HL-60/S4 treated with retinoic acid at 250 ng/mL for 4 days and 3 days (cell line): ENCODE measurements around the gene PTPRK.

ENCODE experiments used
- in situ Hi-C: fragments of 300-500 bp; cut with MboI; formaldehyde crosslinking; loops from 2 replicates; pipeline ENCODE4 v1.7.0; 2022; ENCODE audit warnings: low sequenced_read_pairs

The PTPRK gene

GRCh38 chr6:128252341-128253176 is 267.8 kb downstream of the PTPRK start:
- in situ Hi-C loops = no loop called here

DNA sequence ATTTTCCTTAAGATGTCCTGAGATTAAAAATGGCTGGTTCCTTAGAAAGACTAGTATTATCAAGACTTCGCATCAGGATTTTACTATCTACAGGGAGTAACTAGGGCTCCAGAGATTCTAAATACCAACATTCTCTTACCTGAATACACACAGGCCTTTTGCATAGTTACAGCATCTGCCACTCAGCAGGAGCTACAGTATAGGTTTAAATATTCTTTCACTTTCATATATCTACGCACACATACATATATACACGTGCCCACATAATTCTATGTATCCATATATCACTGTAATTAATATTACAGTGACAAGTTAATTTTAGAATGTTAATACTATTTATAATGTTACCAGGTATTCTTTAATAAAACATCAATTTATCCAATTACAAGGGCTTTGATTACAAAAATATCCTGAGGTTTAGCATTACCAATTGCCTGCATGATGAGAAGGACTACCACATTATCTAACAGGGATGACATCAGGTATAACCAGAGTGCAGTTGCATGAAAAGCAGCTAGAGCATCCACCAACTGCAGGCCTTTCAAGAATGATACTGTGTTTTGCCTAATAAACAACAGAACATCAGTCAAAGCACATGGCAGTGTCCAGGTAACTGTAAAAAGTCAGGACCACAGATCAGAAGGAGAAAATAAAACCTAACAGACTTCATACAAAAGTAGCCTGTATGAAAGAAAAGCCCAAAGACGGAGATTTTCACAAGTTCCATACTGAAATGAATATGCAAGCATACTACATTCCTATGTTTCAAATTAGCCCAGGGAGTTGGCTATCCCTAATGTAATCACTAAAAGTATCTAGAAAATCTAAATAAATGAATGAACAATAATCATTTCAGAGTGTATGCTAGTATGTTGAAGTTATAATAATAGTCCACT is 268.7 kb downstream of the PTPRK start:
- in situ Hi-C loops = no loop called here

- in situ Hi-C loops = no loop called here
Measured at GRCh38 chr6:128250370-128251070, 269.9 kb downstream of the PTPRK start.

- in situ Hi-C loops = no loop called here
Measured at GRCh38 chr6:128249429-128249828, 271.0 kb downstream of the PTPRK start.

- in situ Hi-C loops = no loop called here
Measured at GRCh38 chr6:128246472-128247260, 273.7 kb downstream of the PTPRK start.

GRCh38 chr6:128244751-128245405 is 275.5 kb downstream of the PTPRK start:
- in situ Hi-C loops = no loop called here

- in situ Hi-C loops = no loop called here
Measured at GRCh38 chr6:128242765-128243403, 277.5 kb downstream of the PTPRK start.

DNA sequence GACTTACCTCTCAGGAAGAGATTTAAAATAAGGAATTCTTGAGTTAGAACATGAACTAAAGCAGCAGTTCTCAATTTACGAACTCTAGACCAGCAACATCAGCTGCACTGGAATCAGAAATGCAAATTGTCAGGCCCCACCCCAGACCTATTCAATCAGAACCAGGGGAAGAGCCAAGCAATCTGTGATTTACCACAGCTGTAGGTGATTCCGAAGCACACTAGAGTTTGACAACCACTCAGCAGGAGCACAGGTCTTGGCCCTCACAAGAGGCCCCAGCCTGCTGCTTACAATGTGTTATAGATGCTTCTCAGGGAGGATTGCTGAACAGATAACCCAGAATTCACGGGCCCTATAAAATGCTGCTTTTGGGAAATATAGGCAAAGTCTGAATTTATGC is 279.2 kb downstream of the PTPRK start:
- in situ Hi-C loops = no loop called here

DNA sequence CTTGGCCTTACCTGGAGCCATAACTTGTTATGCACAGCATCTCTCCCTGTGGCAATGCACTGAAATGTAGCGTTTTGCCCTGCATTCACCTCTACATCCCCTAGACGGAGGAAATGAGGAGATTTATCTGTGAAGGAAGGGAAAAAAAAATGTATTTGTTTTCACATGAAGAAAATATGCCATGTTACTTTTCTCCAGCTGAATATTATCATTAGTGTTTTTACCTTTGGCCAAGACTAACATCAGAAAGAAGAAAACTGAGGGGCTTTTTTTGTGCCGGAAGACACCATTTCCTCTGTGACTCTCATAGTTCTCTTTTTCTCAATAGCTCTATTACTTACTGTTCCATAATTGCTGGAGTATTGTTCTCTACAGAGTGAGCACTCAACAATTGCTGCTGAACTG is 280.4 kb downstream of the PTPRK start:
- in situ Hi-C loops = no loop called here

DNA sequence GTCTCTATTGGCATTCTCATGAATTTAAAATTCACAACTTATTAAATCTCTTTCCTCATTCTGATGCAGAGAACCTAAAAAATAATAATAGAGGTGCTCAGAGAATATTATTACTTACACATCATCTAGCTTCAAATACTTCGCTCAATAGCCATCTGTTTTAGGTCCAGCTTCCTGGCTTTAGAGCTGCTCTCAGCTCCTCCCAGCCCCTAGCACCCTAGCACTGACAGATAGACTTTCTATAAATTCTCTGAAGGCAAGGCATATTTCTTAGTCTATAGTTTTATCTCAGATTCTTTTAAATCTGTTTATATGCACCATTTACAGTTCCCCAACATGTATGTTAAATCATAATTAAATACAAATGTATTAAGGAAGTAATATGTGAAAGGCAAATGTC is 281.3 kb downstream of the PTPRK start:
- in situ Hi-C loops = no loop called here

- in situ Hi-C loops = no loop called here
Measured at GRCh38 chr6:128238225-128238624, 282.2 kb downstream of the PTPRK start.

- in situ Hi-C loops = no loop called here
Measured at GRCh38 chr6:128235556-128235955, 284.8 kb downstream of the PTPRK start.

DNA sequence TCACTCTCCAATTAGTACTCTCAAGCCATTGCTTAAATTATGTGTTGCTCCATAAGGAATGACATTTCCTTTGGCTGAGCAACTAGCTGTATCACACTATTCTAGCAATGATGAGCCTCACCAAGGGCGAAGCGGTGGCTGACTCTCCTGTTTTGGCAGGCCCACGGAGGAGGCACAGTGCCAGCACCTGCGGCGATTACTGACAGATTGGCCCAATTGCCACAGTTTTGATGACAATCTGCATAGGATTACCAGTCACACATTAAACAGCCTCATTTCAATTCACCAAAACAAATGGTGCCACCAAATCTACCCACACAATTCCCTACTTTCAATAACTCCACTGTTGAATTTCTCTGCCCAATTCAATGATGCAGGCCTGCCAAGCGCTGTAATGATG is 286.9 kb downstream of the PTPRK start:
- in situ Hi-C loops = no loop called here

- in situ Hi-C loops = no loop called here
Measured at GRCh38 chr6:128230267-128230989, 290.0 kb downstream of the PTPRK start.

DNA sequence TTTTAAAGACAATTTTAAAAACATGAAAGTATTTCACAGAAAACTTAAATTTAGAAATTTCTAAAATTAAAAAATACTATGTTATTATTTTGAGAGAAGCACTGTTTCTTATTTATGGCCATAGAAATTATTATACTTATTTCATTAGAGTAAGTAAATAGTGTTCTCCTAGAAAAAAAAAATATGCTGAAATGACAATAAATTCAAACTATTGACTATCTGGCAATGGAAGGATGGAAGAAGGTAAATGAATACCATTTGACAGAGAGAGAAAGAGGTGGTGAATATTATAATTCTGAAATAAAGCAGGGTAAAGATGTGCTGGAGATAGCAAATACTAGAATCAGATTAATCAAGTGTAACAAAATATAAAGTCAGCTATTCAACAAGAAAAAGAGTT is 294.8 kb downstream of the PTPRK start:
- in situ Hi-C loops = no loop called here

DNA sequence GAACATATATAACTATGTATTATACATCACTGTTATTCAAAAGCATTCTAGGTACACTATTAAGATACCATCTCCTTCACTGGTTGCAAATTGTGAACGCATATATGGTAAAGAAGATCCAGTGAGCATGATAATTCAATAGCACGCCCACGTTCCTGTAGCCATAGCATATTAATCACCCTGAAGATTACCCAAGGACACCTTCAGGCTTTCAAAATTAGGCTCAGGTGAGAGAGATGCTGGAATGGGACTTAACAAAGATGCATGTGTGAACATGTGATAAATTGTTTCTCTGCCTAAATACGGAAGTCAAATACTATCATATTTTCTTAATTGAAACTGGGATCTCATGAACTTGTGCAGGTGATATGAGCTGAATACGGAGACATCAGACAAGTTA is 303.5 kb downstream of the PTPRK start:
- in situ Hi-C loops = no loop called here

GRCh38 chr6:128209771-128210170 is 310.6 kb downstream of the PTPRK start:
- in situ Hi-C loops = no loop called here

DNA sequence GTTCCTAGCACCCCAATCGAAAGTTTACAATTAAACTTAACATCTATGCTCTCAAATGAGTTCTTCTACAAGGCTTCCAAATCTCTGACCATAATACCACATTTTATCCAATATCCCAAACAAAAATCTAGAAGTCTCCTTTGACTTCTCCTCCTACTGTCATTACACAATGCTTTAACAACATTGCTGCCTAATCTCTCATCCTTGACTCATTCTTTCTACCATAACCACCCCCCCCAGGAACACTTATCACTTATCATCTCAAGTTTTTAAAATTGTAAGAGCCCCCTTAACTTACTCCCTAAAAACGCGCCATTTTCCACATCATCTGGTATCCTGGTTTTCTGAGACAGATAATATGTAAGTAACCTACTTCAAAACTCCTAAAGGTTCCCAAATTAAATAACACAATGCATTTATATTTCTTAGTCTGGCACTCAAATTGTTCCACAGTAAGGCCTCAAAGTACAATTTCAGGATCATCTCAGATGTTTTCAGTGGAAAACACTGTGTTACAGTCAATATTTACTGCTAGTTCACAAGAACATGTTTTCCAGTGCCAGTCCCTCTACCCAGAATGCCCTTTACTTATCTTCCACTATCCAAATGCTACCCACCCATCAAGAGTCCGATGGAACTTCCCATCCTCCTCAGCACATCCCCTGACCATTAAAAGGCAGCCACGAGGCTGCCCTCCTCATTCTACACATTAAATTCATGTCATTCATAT is 311.4 kb downstream of the PTPRK start:
- in situ Hi-C loops = no loop called here
